ENCODE data around the gene OR51F1. TPM values are rescaled to one million over a fixed set of nuclear protein-coding genes. Genes with fewer than 3 reads are reported as not detected.
"Not testable (repeated sequence)": the region's sequence is repeated elsewhere in the genome, so short reads cannot be mapped to it uniquely, and the experiment has no call there.

Gene OR51F1, protein sequence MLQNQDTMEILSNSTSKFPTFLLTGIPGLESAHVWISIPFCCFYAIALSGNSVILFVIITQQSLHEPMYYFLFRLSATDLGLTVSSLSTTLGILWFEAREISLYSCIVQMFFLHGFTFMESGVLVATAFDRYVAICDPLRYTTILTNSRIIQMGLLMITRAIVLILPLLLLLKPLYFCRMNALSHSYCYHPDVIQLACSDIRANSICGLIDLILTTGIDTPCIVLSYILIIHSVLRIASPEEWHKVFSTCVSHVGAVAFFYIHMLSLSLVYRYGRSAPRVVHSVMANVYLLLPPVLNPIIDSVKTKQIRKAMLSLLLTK
- not detected for total RNA-seq

DNA sequence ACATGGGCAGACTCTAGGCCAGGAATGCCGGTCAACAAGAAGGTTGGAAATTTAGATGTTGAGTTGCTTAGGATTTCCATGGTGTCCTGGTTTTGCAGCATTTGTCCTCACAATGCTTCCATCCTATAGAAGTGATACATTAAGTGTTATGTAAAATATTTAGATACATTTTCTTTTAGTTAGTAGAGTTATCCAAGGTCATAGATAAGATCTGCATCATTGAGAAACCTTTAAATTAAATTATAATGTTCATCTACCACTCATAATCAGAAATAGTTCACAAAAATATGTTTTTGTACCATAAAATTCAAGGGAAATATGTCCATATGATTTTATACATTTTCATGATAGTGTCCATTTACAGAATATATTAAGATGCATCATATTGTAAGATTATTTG lies at the start of gene OR51F1:
Gene OR51F1, minus strand, starts transcription at position 101 of the 400 bp plus-strand sequence. Its CDS starts 0 bp downstream, at position 101.
- Histone ChIP-seq H3K4me3 (ENCODE audit: low read length) (no peak within 1 kb of the TSS), H3K27me3 (ENCODE audit: insufficient read depth, low read length) (no peaks in the 10 kb centered on the region), H3K4me1 (ENCODE audit: insufficient read depth, low read length) (no peaks in the 10 kb centered on the region)

GRCh38 chr11:4809246-4809645 lies 39.5 kb upstream of the OR51F1 start:
- Histone ChIP-seq H3K27me3 (ENCODE audit: insufficient read depth, low read length) (no peaks in the 10 kb centered on the region), H3K4me3 (ENCODE audit: low read length) (no peak overlapping the region), H3K4me1 (ENCODE audit: insufficient read depth, low read length) (no peaks in the 10 kb centered on the region), H3K9me3 (ENCODE audit: low read depth, low read length) (no peaks in the 10 kb centered on the region)

More for the DNA sequence above, at the start of gene OR51F1:
- H3K9me3 ChIP-seq (ENCODE audit: low read depth, low read length): no peaks in the 10 kb centered on the region

- H3K4me3 ChIP-seq (ENCODE audit: low read length): no peak overlapping the region
- H3K4me1 ChIP-seq (ENCODE audit: insufficient read depth, low read length): no peaks in the 10 kb centered on the region
- H3K27me3 ChIP-seq (ENCODE audit: insufficient read depth, low read length): no peaks in the 10 kb centered on the region
- no peaks in the 10 kb centered on the region for H3K9me3 ChIP-seq (ENCODE audit: low read depth, low read length)
Measured at GRCh38 chr11:4808476-4808875, 38.7 kb upstream of the OR51F1 start.

- Histone ChIP-seq H3K27me3 (ENCODE audit: insufficient read depth, low read length) (no peaks in the 10 kb centered on the region), H3K4me3 (ENCODE audit: low read length) (no peak within 1 kb of the TSS), H3K4me1 (ENCODE audit: insufficient read depth, low read length) (no peaks in the 10 kb centered on the region), H3K9me3 (ENCODE audit: low read depth, low read length) (no peaks in the 10 kb centered on the region)
Measured at GRCh38 chr11:4804280-4804679, 34.5 kb upstream of the OR51F1 start, which contains the start of gene OR52R1. Gene OR52R1 (minus strand): TSS chr11:4804380. CDS start chr11:4804380, 0 bp downstream.

DNA sequence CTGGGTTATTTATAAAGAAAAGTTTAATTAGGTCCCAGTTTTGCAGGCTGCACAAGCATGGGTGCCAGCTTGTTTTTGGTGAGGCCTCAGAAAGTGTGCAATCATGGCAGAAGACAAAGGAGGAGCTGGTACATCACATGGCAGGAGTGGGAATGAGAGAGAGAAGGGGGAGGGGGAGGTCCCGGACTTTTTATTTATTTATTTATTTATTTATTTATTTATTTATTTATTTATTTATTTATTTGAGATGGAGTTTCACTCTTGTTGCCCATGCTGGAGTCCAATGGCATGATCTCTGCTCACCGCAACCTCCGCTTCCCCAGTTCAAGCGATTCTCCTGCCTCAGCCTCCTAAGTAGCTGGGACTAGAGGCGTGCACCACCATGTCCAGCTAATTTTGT lies 31.6 kb upstream of the OR51F1 start:
- H3K9me3 ChIP-seq (ENCODE audit: low read depth, low read length); H3K27me3 ChIP-seq (ENCODE audit: insufficient read depth, low read length); H3K4me1 ChIP-seq (ENCODE audit: insufficient read depth, low read length); H3K4me3 ChIP-seq (ENCODE audit: low read length): not testable (repeated sequence)

DNA sequence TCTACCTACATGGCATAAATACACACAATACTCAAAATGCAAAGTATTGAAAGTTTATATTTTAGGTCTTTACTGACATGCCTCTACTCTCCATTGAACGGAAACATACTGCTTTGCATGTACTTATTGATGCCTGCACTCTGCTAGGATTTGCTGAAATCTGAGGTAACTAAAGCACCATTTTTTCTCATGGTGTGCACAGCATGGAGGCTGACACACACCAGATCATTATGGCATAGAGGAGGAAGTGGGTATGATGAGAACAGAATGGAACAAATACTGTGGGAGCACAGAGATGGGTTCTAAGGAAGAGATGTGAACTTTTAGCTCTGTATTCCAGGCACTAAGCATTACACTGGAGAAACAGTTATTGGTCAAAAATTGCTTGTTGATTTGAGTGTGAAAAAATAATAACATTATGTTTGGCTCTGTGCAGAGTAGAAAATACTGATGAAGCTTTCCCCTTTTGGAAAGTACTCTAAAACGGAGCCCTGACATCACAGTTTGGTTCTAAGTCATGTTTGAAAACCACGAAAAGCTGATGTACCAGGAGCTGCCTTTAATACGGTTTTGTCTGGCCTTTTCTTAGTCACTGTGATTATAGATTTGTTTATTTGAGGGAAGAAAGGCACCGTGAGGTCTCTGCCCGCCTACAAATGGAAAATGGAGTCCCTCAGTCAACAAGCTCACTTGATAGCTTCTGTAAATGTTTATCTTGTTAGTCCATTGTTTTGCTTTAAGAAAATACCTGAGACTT lies 28.9 kb upstream of the OR51F1 start:
- Histone ChIP-seq H3K27me3 (ENCODE audit: insufficient read depth, low read length) (no peaks in the 10 kb centered on the region), H3K4me3 (ENCODE audit: low read length) (no peak overlapping the region), H3K9me3 (ENCODE audit: low read depth, low read length) (no peaks in the 10 kb centered on the region)

DNA sequence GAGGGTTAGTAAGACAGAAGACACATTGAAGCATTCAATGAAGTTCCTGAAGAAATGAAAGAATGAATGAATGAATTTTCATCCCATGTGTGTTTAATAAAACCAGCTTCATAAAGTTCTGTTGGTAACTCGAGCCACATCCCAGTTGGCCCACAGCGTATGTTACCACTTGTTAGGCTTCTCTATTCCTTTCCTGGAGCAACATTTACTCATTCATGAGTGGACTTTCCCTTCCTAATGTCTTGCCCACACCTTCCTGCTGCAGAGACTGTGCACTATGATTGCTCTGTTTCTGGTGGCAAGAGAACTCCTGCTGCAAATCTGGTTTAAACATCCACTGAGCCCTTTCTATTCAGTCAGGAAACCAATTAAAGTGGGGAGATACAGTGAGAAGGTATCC lies 27.5 kb upstream of the OR51F1 start:
- Histone ChIP-seq H3K27me3 (ENCODE audit: insufficient read depth, low read length) (no peaks in the 10 kb centered on the region), H3K9me3 (ENCODE audit: low read depth, low read length) (no peaks in the 10 kb centered on the region), H3K4me1 (ENCODE audit: insufficient read depth, low read length) (no peaks in the 10 kb centered on the region), H3K4me3 (ENCODE audit: low read length) (no peak overlapping the region)

More for the DNA sequence above, 28.9 kb upstream of the OR51F1 start:
- H3K4me1 ChIP-seq (ENCODE audit: insufficient read depth, low read length): no peaks in the 10 kb centered on the region

DNA sequence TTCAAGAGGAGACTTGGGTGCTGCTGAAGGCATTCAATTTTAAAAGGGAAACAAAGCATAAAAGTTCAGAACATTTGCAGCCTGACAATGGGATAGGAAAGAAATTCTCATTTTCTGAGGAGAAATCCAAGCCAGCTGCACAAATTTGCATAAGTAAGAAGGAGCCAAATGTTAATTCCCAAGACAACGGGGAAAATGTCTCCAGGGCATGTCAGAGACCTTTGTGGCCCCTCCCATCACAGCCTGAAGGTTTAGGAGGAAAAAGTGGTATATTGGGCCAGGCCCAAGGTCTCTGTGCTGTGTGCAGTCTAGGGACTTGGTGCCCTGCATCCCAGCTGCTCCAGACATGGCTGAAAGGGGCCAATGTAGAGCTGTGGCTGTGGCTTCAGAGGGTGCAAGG lies 12.7 kb upstream of the OR51F1 start:
- H3K4me3 ChIP-seq (ENCODE audit: low read length): no peak overlapping the region
- no peaks in the 10 kb centered on the region for H3K4me1 ChIP-seq (ENCODE audit: insufficient read depth, low read length)
- no peaks in the 10 kb centered on the region for H3K9me3 ChIP-seq (ENCODE audit: low read depth, low read length)
- no peaks in the 10 kb centered on the region for H3K27me3 ChIP-seq (ENCODE audit: insufficient read depth, low read length)

DNA sequence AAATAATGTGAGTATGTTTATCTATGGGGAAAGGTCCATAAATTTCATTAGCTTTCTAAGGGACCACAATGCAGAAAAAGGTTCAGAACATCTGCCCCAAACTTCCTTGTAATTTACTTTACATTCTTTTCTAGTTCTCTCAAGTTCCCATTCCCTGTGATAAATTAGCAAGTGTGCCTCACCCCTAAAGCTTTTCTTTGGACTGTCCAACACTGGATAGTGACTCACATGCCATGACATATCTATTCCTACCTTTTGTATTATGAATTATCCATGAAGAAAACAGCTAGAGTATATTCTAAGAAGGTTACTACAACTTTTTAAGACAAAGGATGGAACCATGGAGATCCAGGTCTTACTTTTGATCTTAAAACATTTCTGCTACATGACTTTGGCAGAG lies 1.6 kb downstream of the OR51F1 start:
- H3K9me3 ChIP-seq (ENCODE audit: low read depth, low read length): no peaks in the 10 kb centered on the region
- H3K27me3 ChIP-seq (ENCODE audit: insufficient read depth, low read length): no peaks in the 10 kb centered on the region
- no peaks in the 10 kb centered on the region for H3K4me1 ChIP-seq (ENCODE audit: insufficient read depth, low read length)
- H3K4me3 ChIP-seq (ENCODE audit: low read length): no peak overlapping the region

- Histone ChIP-seq H3K9me3 (ENCODE audit: low read depth, low read length) (no peaks in the 10 kb centered on the region), H3K27me3 (ENCODE audit: insufficient read depth, low read length) (no peaks in the 10 kb centered on the region), H3K4me3 (ENCODE audit: low read length) (no peak overlapping the region), H3K4me1 (ENCODE audit: insufficient read depth, low read length) (no peaks in the 10 kb centered on the region)
Measured at GRCh38 chr11:4766420-4767043, 3.2 kb downstream of the OR51F1 start.

DNA sequence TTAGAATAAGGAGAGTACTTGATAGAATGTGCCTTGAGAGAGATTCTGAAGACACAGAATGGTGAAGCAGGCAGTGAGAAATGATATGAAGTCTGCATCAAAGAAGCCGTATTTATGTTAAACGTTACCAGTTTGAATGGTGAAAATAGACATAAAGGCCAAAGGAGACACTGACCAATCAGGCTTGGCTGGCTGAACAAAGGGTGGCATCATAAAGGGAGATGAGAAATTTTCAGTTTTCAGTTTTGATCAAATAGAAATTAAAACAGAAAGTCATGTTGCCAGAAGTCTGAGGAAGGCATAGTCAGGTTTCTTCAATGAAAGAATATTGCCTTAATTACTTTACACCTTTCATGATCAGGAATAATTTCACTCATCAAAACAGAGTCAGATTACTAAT lies 6.6 kb downstream of the OR51F1 start:
- no peaks in the 10 kb centered on the region for H3K4me1 ChIP-seq (ENCODE audit: insufficient read depth, low read length)
- H3K4me3 ChIP-seq (ENCODE audit: low read length): no peak overlapping the region
- no peaks in the 10 kb centered on the region for H3K27me3 ChIP-seq (ENCODE audit: insufficient read depth, low read length)
- no peaks in the 10 kb centered on the region for H3K9me3 ChIP-seq (ENCODE audit: low read depth, low read length)

DNA sequence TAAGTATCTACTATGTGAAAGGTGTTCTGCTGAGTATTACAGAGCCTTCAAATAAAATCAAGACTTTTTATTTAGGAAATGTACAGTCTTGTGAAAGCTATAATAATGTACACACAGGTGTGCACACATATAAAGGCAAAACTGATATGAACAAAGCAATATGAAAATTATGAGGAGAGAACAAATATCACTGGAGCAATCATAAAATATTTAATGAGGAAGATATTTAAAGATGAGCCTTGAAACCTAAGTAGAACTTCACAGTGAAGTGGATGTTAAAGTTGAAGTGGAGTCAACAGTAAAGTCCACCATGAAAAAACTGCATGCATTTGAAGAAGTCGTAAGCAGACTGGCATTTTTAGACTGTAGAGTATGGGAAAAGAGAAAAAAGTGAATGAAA lies 18.5 kb downstream of the OR51F1 start:
- no peaks in the 10 kb centered on the region for H3K4me1 ChIP-seq (ENCODE audit: insufficient read depth, low read length)
- H3K9me3 ChIP-seq (ENCODE audit: low read depth, low read length): no peaks in the 10 kb centered on the region
- no peaks in the 10 kb centered on the region for H3K27me3 ChIP-seq (ENCODE audit: insufficient read depth, low read length)
- no peak overlapping the region for H3K4me3 ChIP-seq (ENCODE audit: low read length)

DNA sequence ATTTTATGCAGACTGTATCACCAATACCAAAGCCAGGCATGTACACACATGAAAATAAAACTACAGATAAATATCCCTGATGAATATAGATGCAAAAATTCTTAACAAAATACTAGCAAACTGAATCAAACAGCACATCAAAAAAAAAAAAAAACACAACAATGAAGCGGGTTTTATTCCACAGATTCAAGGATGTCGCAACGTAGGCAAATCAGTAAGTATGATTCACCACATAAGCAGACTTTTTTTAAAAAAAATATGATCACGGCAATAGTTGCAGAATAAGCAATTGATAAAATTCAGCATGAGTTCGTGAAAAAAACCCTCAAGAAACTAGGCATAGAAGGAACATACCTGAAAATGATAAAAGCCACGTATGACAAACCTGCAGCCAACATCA lies 21.3 kb downstream of the OR51F1 start:
- no peaks in the 10 kb centered on the region for H3K9me3 ChIP-seq (ENCODE audit: low read depth, low read length)
- no peaks in the 10 kb centered on the region for H3K4me1 ChIP-seq (ENCODE audit: insufficient read depth, low read length)
- H3K4me3 ChIP-seq (ENCODE audit: low read length): no peak overlapping the region
- H3K27me3 ChIP-seq (ENCODE audit: insufficient read depth, low read length): no peaks in the 10 kb centered on the region

DNA sequence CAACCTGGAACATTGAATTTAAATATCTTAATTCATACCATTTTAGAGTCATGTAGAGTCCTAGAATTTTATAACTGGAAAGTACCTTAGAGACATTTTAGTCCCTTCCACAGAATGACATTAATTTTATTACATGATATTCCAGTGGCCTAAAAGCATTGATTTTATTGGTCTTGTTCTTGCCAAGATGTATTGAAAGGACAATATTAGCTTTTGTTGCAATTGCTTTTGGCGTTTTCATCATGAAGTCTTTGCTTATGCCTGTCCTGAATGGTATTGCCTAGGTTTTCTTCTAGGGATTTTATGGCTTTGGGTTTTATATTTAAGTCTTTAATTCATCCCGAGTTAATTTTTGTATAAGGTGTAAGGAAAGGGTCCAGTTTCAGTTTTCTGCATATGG lies 29.0 kb downstream of the OR51F1 start:
- no peaks in the 10 kb centered on the region for H3K27me3 ChIP-seq (ENCODE audit: insufficient read depth, low read length)
- no peak overlapping the region for H3K4me3 ChIP-seq (ENCODE audit: low read length)
- no peaks in the 10 kb centered on the region for H3K4me1 ChIP-seq (ENCODE audit: insufficient read depth, low read length)
- no peaks in the 10 kb centered on the region for H3K9me3 ChIP-seq (ENCODE audit: low read depth, low read length)

DNA sequence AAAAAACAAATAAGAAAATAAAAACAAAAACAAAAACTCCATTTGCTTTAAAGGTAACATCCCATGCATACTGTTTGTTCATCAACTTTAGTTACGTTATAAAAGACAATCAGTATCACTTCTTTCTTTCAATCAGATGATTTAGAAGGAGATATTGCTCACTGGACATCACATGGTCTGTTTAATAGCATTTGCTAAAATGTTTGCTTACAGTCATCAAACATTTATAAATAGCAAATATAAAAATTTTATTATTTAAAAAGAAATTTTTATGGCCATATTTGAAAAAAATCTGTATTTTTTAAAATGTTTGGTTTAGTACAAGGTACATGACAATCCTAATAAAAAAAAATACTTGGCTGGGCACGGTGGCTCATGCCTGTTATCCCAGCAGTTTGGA lies 42.6 kb downstream of the OR51F1 start:
- no peaks in the 10 kb centered on the region for H3K9me3 ChIP-seq (ENCODE audit: low read depth, low read length)
- H3K4me3 ChIP-seq (ENCODE audit: low read length): no peak overlapping the region
- no peaks in the 10 kb centered on the region for H3K4me1 ChIP-seq (ENCODE audit: insufficient read depth, low read length)
- no peaks in the 10 kb centered on the region for H3K27me3 ChIP-seq (ENCODE audit: insufficient read depth, low read length)

Data from mononuclear cell (primary cell).